ENCODE measurements around the gene CFAP161. TPM values are rescaled to one million over a fixed set of nuclear protein-coding genes. Genes with fewer than 3 reads are reported as not detected.

Gene CFAP161
- total and polyA plus RNA-seq, 2 of the 13 experiments (the other 11 are each of a cell fraction or from before 2014, with no cell fraction given): not detected

- H3K27ac ChIP-seq (ENCODE audit: extremely low read length, insufficient read depth, low read length): no peak overlapping the region
- peaks cover 0 to 33% of the 10 kb centered on the region in 2 experiments; a peak in 1 of 5 replicates for H3K27me3 ChIP-seq (ENCODE audit: control insufficient read depth in 1 of 2, insufficient read depth in 2 of 2, low read length in 2 of 2)
- no peaks in the 10 kb centered on the region for H3K4me1 ChIP-seq (ENCODE audit: insufficient read depth, low read length)
- ATAC-seq: no peak
- CTCF ChIA-PET (ENCODE audit: low intra/inter-chr PET ratio, low total read pairs): no interaction called here
- no peaks in the 10 kb centered on the region for H4K20me1 ChIP-seq (ENCODE audit: insufficient read depth, low read length)
- no peak overlapping the region for H3K4me2 ChIP-seq (ENCODE audit: low read depth, low read length)
- no peak for DNase-seq (ENCODE audit: low spot score)
- FAIRE-seq: no peak
- POLR2A ChIA-PET: no interaction called here
- no peak overlapping the region for H3K9ac ChIP-seq (ENCODE audit: insufficient read depth, low read depth, low read length)
- in situ Hi-C loops (cut with HindIII; ENCODE audit: extremely low pct_ligation_motif_present, low pct_unique_long_range_greater_than_20kb): no loop called here
- H3K4me3 ChIP-seq (replicated peaks in 1 of 3; ENCODE audit: insufficient read depth in 1 of 3, low read depth in 2 of 3, low read length in 3 of 3): no peak overlapping the region
- H3K36me3 ChIP-seq (replicated peaks in 1 of 2; ENCODE audit: control insufficient read depth in 1 of 2, insufficient read depth in 2 of 2, low read length in 2 of 2): no peaks in the 10 kb centered on the region
- WGBS (ENCODE audit: low lambda C conversion rate): 0% methylated on average over 5 of the region's 5 CpGs
- intact Hi-C loops (cut with micrococcal nuclease; ENCODE audit: unreplicated experiment): no loop called here
- H3K9me3 ChIP-seq (ENCODE audit: low read length): no peaks in the 10 kb centered on the region
- no TSS peak for BruUV-seq (replicated peaks)
- H2AFZ ChIP-seq (ENCODE audit: low read length): no peak overlapping the region
- H3K79me2 ChIP-seq (ENCODE audit: insufficient read depth, low read length): no peaks in the 10 kb centered on the region
- TF ChIP-seq TCF12 (IDR thresholded peaks at IDR 0.05) (no peak), TCF12 (CRISPR knock-in tag; IDR thresholded peaks at IDR 0.05) (no peak), RARA (CRISPR knock-in tag; IDR thresholded peaks at IDR 0.05) (no peak), MAX (IDR thresholded peaks at IDR 0.05) (no peak), ZNF382 (CRISPR knock-in tag; IDR thresholded peaks at IDR 0.05; ENCODE audit: borderline replicate concordance) (no peak), TP53 (CRISPR knock-in tag; conservative IDR thresholded peaks at IDR 0.05) (no peak), RAD51 (IDR thresholded peaks at IDR 0.05; ENCODE audit: borderline replicate concordance) (no peak), PAXIP1 (CRISPR knock-in tag; conservative IDR thresholded peaks at IDR 0.05) (no peak), ZNF503 (CRISPR knock-in tag; IDR thresholded peaks at IDR 0.05) (no peak), ZNF550 (CRISPR knock-in tag; IDR thresholded peaks at IDR 0.05; ENCODE audit: borderline replicate concordance) (no peak), ZNF225 (CRISPR knock-in tag; IDR thresholded peaks at IDR 0.05) (no peak)
These were observed 60.7 kb downstream of the CFAP161 start for GRCh38 chr15:81194723-81195122.

Measured in HepG2 (cell line).